Measurements from ENCODE around the gene WDR81.

DNA sequence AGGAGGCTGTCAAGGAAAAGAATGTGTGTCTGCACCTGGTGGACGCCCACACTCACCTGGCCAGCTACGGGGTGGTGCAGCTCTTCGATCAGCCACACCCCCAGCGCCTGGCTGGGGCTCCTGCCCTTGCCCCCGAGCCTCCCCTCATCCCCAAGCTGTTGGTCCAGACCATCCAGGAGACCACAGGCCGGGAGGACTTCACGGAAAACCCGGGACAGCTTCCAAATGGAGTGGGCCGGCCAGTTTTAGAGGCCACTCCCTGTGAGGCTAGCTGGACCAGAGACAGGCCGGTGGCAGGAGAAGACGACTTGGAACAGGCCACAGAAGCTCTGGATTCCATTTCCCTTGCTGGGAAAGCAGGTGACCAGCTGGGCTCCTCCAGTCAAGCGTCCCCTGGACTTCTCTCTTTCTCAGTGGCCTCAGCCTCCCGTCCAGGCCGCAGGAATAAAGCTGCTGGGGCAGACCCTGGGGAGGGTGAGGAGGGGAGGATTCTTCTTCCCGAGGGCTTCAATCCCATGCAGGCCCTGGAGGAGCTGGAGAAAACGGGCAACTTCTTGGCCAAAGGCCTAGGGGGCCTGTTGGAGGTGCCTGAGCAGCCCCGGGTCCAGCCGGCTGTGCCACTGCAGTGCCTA, 2.2 kb downstream of the WDR81 start:
- TF ChIP-seq, protein P1, sequence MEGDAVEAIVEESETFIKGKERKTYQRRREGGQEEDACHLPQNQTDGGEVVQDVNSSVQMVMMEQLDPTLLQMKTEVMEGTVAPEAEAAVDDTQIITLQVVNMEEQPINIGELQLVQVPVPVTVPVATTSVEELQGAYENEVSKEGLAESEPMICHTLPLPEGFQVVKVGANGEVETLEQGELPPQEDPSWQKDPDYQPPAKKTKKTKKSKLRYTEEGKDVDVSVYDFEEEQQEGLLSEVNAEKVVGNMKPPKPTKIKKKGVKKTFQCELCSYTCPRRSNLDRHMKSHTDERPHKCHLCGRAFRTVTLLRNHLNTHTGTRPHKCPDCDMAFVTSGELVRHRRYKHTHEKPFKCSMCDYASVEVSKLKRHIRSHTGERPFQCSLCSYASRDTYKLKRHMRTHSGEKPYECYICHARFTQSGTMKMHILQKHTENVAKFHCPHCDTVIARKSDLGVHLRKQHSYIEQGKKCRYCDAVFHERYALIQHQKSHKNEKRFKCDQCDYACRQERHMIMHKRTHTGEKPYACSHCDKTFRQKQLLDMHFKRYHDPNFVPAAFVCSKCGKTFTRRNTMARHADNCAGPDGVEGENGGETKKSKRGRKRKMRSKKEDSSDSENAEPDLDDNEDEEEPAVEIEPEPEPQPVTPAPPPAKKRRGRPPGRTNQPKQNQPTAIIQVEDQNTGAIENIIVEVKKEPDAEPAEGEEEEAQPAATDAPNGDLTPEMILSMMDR (IDR thresholded peaks at IDR 0.05) = no peak
- TF ChIP-seq POLR2A (IDR thresholded peaks at IDR 0.05) = no peak

Measured in heart left ventricle (tissue), 13 donors.